Measurements from ENCODE around the gene CAT. TPM values are rescaled to one million over a fixed set of nuclear protein-coding genes. Genes with fewer than 3 reads are reported as not detected.

Gene CAT
- total and polyA plus RNA-seq, 12 donors: 42.0 to 134 (median 79.6) TPM

DNA sequence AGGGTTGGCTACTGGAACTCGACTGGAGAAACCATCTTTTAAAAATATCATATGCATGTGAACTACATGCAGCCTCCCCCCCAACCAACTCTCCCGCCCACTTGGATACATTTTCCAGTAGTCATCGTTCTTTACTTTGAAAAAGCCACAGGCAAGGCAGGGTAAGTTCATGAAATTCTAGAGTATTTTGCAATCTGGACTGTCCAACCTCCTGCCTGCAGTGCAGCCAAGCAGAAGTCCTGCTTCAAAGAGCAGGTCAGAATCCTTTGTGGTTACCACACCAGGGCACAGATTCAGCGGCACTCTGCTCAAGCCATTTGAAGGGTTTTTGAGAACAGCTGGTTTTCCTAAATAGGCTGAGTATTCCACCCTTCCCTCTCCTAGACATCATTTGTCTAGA is 62.8 kb downstream of the CAT start:
- Histone ChIP-seq H3K9me3 (no peaks in the 10 kb centered on the region), H3K4me3 (no peak overlapping the region), H3K27ac (no peak overlapping the region), H3K36me3 (no peaks in the 10 kb centered on the region), H3K27me3 (peaks cover 0 to 16% (median 0%) of the 10 kb centered on the region in 7 donors), H3K4me1 (peaks cover 0 to 17% (median 0%) of the 10 kb centered on the region in 9 donors)
- intact Hi-C loops (cut with DNase I): no loop called here
- 67 to 72% methylated on average over 4 of the region's 4 CpGs for WGBS, 2 donors
- peak in 1 of 8 donors; percentile 59 for ATAC-seq
- no peak for DNase-seq
- TF ChIP-seq, protein P1, sequence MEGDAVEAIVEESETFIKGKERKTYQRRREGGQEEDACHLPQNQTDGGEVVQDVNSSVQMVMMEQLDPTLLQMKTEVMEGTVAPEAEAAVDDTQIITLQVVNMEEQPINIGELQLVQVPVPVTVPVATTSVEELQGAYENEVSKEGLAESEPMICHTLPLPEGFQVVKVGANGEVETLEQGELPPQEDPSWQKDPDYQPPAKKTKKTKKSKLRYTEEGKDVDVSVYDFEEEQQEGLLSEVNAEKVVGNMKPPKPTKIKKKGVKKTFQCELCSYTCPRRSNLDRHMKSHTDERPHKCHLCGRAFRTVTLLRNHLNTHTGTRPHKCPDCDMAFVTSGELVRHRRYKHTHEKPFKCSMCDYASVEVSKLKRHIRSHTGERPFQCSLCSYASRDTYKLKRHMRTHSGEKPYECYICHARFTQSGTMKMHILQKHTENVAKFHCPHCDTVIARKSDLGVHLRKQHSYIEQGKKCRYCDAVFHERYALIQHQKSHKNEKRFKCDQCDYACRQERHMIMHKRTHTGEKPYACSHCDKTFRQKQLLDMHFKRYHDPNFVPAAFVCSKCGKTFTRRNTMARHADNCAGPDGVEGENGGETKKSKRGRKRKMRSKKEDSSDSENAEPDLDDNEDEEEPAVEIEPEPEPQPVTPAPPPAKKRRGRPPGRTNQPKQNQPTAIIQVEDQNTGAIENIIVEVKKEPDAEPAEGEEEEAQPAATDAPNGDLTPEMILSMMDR (IDR thresholded peaks at IDR 0.05): no peak

DNA sequence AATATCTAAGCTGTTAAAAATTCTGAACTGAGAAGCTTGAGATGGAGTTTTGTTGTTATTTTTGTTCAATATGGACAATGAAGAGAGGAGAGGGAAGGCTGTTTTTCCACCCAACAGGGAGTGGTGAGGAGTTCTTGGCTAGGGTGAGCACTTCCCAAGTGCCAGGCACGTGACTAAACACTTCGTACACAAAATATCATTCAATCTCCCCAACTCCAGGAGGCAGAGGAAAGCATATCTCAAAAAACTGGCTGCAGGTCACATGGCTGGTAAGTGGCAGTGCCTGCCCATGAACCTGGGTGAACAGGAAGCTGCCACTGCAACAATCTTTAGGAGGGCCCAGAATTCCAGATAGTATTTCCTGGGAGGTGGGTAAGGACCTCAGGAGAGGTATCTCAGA is 63.2 kb downstream of the CAT start:
- DNase-seq (no peak), ATAC-seq (no peak)
- H3K9me3 ChIP-seq: no peaks in the 10 kb centered on the region
- H3K36me3 ChIP-seq: no peaks in the 10 kb centered on the region
- H3K4me1 ChIP-seq: peaks cover 0 to 17% (median 0%) of the 10 kb centered on the region in 9 donors
- TF ChIP-seq, protein P1 (IDR thresholded peaks at IDR 0.05): no peak
- no peak overlapping the region for H3K4me3 ChIP-seq
- no peak overlapping the region for H3K27ac ChIP-seq
- H3K27me3 ChIP-seq: peaks cover 0 to 14% (median 0%) of the 10 kb centered on the region in 7 donors
- intact Hi-C loops (cut with DNase I): no loop called here
- WGBS, 2 donors: 19 to 21% methylated on average over 2 of the region's 2 CpGs

DNA sequence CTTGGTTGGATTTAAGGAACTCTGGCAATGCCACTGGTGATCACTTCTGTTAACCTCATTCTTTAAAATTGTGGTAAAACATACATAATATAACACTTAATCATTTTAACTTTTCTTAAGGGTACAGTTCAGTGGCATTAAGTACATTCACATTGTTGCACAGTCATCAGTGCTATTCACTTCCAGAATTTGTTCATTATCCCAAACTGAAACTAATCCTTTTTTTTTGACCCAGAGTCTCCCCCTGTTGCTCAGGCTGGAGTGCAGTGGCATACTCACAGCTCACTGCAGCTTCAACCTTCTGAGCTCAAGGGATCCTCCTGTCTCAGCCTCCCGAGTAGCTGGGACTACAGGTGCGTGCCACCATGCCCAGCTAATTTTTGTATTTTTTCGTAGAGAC is 64.2 kb downstream of the CAT start:
- TF ChIP-seq, protein P1 (IDR thresholded peaks at IDR 0.05): no peak
- H3K9me3 ChIP-seq: no peaks in the 10 kb centered on the region
- peaks cover 0 to 14% (median 0%) of the 10 kb centered on the region in 7 donors for H3K27me3 ChIP-seq
- ATAC-seq (no peak), DNase-seq (no peak)
- H3K36me3 ChIP-seq: no peaks in the 10 kb centered on the region
- H3K4me3 ChIP-seq: no peak overlapping the region
- 94 to 95% methylated on average over 3 of the region's 3 CpGs for WGBS, 2 donors
- no peak overlapping the region for H3K27ac ChIP-seq
- peaks cover 0 to 17% (median 0%) of the 10 kb centered on the region in 9 donors for H3K4me1 ChIP-seq
- intact Hi-C loops (cut with DNase I): no loop called here

DNA sequence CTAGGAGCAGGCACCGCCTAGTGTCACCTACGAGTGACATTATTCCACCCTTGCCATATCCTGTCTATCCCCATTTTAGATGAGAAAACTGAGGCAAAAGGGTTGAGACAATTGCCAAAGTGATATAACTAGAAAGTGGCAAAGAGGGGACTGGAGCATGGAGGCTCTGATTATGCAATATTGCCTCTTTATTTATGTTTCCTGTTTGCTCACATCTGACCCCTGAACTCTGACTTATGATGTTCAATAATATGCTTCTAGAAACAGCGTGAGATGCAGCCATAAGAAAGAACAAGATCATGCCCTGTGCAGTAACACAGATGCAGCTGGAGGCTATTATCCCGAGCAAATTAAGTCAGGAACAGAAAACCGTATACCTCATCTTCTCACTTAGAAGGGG is 67.1 kb downstream of the CAT start:
- no peak overlapping the region for H3K4me3 ChIP-seq
- TF ChIP-seq, protein P1 (IDR thresholded peaks at IDR 0.05): no peak
- DNase-seq (no peak), ATAC-seq (no peak)
- H3K27ac ChIP-seq: no peak overlapping the region
- H3K9me3 ChIP-seq: no peaks in the 10 kb centered on the region
- H3K27me3 ChIP-seq: peaks cover 0 to 4% (median 0%) of the 10 kb centered on the region in 7 donors
- intact Hi-C loops (cut with DNase I): no loop called here
- H3K36me3 ChIP-seq: no peaks in the 10 kb centered on the region
- 79 to 83% methylated on average over 5 of the region's 5 CpGs for WGBS, 2 donors
- peaks cover 0 to 29% (median 0%) of the 10 kb centered on the region in 9 donors for H3K4me1 ChIP-seq

Measured in heart right ventricle (tissue), 16 donors.